ENCODE data around the gene KCNT2. TPM values are rescaled to one million over a fixed set of nuclear protein-coding genes. Genes with fewer than 3 reads are reported as not detected.

KCNT2 gene
- total and polyA plus RNA-seq, 2 of the 8 experiments (the other 6 are each of a cell fraction or from before 2014, with no cell fraction given): 2.3 to 10.2 TPM

DNA sequence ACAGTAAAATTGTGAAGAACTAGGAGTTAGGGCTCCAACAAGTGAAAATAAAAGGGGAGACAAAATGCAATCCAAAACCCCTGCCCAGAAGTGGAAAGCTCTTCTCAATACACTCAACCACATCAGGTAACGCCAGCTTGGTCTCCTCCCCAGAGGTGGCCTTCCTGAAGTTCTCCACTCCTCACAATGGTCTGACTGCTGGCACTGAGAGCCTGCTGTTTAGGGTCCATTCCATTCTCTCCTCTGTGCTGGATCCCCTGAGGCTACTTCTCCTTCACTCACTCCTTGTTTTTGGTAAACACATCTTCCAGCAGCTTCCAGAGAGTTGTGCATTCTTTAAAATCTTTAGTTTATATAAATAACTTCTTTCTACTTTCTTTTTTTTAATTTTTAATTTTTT is 189.5 kb downstream of the KCNT2 start:
- no peak overlapping the region for H3K9ac ChIP-seq (replicated peaks in 1 of 4; ENCODE audit: extremely low read depth in 1 of 4, low read depth in 3 of 4, low read length in 3 of 4)
- no peak overlapping the region for H3K27ac ChIP-seq (ENCODE audit: low read depth, low read length)
- FAIRE-seq: no peak
- no peak overlapping the region for H4K5ac ChIP-seq (ENCODE audit: insufficient read length, low read depth, low read length)
- no peak overlapping the region for H3K4me3 ChIP-seq (ENCODE audit: extremely low read depth in 1 of 4, insufficient read depth in 2 of 4, low read depth in 3 of 4, low read length in 4 of 4)
- no peak overlapping the region for H3K23ac ChIP-seq (ENCODE audit: insufficient read length)
- H3K9me3 ChIP-seq (ENCODE audit: insufficient read depth in 2 of 2, low read depth in 1 of 2, low read length in 1 of 2): no peaks in the 10 kb centered on the region
- H3K14ac ChIP-seq (ENCODE audit: insufficient read length): no peak overlapping the region
- H3K4me1 ChIP-seq (replicated peaks in 1 of 4; ENCODE audit: control insufficient read depth in 3 of 4, insufficient read depth in 4 of 4, low read length in 3 of 4): no peaks in the 10 kb centered on the region
- no peaks in the 10 kb centered on the region for H3K23me2 ChIP-seq (ENCODE audit: low read depth, low read length)
- no peak overlapping the region for H2BK20ac ChIP-seq (ENCODE audit: low read length)
- no peak overlapping the region for H4K8ac ChIP-seq (ENCODE audit: extremely low read depth, insufficient read depth, low read length)
- H2BK15ac ChIP-seq (ENCODE audit: low read length): no peak overlapping the region
- no peak overlapping the region for H2AFZ ChIP-seq (ENCODE audit: low read length)
- TF ChIP-seq BACH1 (IDR thresholded peaks at IDR 0.05; ENCODE audit: low read length) (no peak), RBBP5 (IDR thresholded peaks at IDR 0.05; ENCODE audit: borderline replicate concordance, low read depth, low read length) (no peak)
- H2BK120ac ChIP-seq (replicated peaks; ENCODE audit: low read depth, low read length): no peak overlapping the region
- no peaks in the 10 kb centered on the region for H3K79me2 ChIP-seq (ENCODE audit: control insufficient read depth in 1 of 2, insufficient read depth in 2 of 2, low read length in 2 of 2)
- no peak overlapping the region for H3K4me2 ChIP-seq (ENCODE audit: insufficient read depth in 1 of 2, low read depth in 2 of 2, low read length in 2 of 2)
- peaks cover 0 to 1% (median 0%) of the 10 kb centered on the region in 4 experiments; a peak in 1 of 7 replicates for H3K27me3 ChIP-seq (replicated peaks in 1 of 4; ENCODE audit: control insufficient read depth in 3 of 4, extremely low read depth in 1 of 4, insufficient read depth in 3 of 4, low read length in 3 of 4)
- H2AK5ac ChIP-seq (ENCODE audit: low read depth, low read length): no peak overlapping the region
- H3K56ac ChIP-seq (replicated peaks; ENCODE audit: insufficient read length, low read depth, low read length): no peak overlapping the region
- H3K4ac ChIP-seq (replicated peaks; ENCODE audit: insufficient read length, low read depth, low read length): no peak overlapping the region
- no peak for DNase-seq (ENCODE audit: low read depth in 1 of 2, low spot score in 2 of 2)
- no peak overlapping the region for H3K18ac ChIP-seq (ENCODE audit: extremely low read depth, low read length)
- WGBS, 2 experiments (ENCODE audit: extremely low coverage in 1 of 2, insufficient coverage in 1 of 2, insufficient read length in 1 of 2, insufficient replicate concordance in 2 of 2, low coverage in 1 of 2, low lambda C conversion rate in 2 of 2, missing lambda C conversion rate in 1 of 2): 84% methylated on average over 1 of the region's 1 CpG; no CpG with 5 or more reads in 1 of the 2 experiments
- no peak overlapping the region for H4K91ac ChIP-seq (replicated peaks; ENCODE audit: insufficient read length, low read length)
- H4K20me1 ChIP-seq (replicated peaks in 1 of 2; ENCODE audit: control insufficient read depth in 1 of 2, insufficient read depth in 2 of 2, low read length in 2 of 2): no peaks in the 10 kb centered on the region
- H2BK5ac ChIP-seq (ENCODE audit: low read depth, low read length): no peak overlapping the region
- ChIA-PET POLR2A (ENCODE audit: partially characterized antibody) (no interaction called here), CTCF (ENCODE audit: partially characterized antibody) (interaction anchor here (0.7 kb wide), 1 partner anchor 197 kb away, joined by 3 read pairs; no protein-coding TSS in a partner anchor)
- no peaks in the 10 kb centered on the region for H3K79me1 ChIP-seq (ENCODE audit: low read depth, low read length)
- H2BK12ac ChIP-seq (ENCODE audit: low read depth, low read length): no peak overlapping the region
- H3K36me3 ChIP-seq (ENCODE audit: control insufficient read depth in 2 of 4, insufficient read depth in 4 of 4, low read length in 3 of 4): peaks cover 0 to 7% (median 1%) of the 10 kb centered on the region in 4 experiments; a peak in 2 of 8 replicates

Measured in H1 (cell line).